HUES48 (cell line): Measurements from ENCODE around the gene DOCK9.
A peak's percentile ranks its signal among the peaks of the same experiment; 100 is the strongest.

Experiments used
- H3K27ac ChIP-seq: one replicate; pipeline ENCODE4 v1.7.0; 2013; ENCODE audit warnings: low read depth, low read length, inconsistent platforms
- H3K27me3 ChIP-seq: 2 replicates; pipeline ENCODE4 v1.6.1; 2013; ENCODE audit warnings: mild to moderate bottlenecking, low read length; ENCODE audit not compliant: control insufficient read depth, insufficient read depth
- H3K36me3 ChIP-seq: 2 replicates; pipeline ENCODE4 v1.6.1; 2013; ENCODE audit warnings: low read length; ENCODE audit not compliant: control insufficient read depth, insufficient read depth
- H3K4me1 ChIP-seq: 2 replicates; pipeline ENCODE4 v1.6.1; 2013; ENCODE audit warnings: mild to moderate bottlenecking, low read length; ENCODE audit not compliant: control insufficient read depth, insufficient read depth
- H3K4me3 ChIP-seq: 2 replicates; pipeline ENCODE4 v1.5.1; 2013; ENCODE audit warnings: mild to moderate bottlenecking, low read depth, low read length
- H3K9ac ChIP-seq: 2 replicates; pipeline ENCODE4 v1.6.1; 2013; ENCODE audit warnings: mild to moderate bottlenecking, low read depth, low read length, moderate library complexity
- H3K9me3 ChIP-seq: 2 replicates; pipeline ENCODE4 v1.6.1; 2013; ENCODE audit warnings: low read length; ENCODE audit not compliant: control insufficient read depth, insufficient read depth

Gene DOCK9

GRCh38 chr13:98985591-98985990 is 7.7 kb upstream of the DOCK9 start:
- Histone ChIP-seq H3K9me3 (no peaks in the 10 kb centered on the region), H3K27me3 (no peaks in the 10 kb centered on the region), H3K36me3 (no peaks in the 10 kb centered on the region), H3K27ac (no peak overlapping the region), H3K4me1 (peaks cover 17% of the 10 kb centered on the region), H3K9ac (no peak overlapping the region), H3K4me3 (no peak overlapping the region)

GRCh38 chr13:98984983-98985382 is 7.1 kb upstream of the DOCK9 start:
- Histone ChIP-seq H3K36me3 (no peaks in the 10 kb centered on the region), H3K9ac (no peak overlapping the region), H3K4me1 (peaks cover 17% of the 10 kb centered on the region), H3K4me3 (no peak overlapping the region), H3K27me3 (no peaks in the 10 kb centered on the region), H3K9me3 (no peaks in the 10 kb centered on the region), H3K27ac (no peak overlapping the region)

GRCh38 chr13:98984118-98984517 is 6.3 kb upstream of the DOCK9 start:
- no peak overlapping the region for H3K4me3 ChIP-seq
- no peak overlapping the region for H3K27ac ChIP-seq
- H3K9me3 ChIP-seq: no peaks in the 10 kb centered on the region
- no peaks in the 10 kb centered on the region for H3K36me3 ChIP-seq
- no peak overlapping the region for H3K9ac ChIP-seq
- no peaks in the 10 kb centered on the region for H3K27me3 ChIP-seq
- H3K4me1 ChIP-seq: peaks cover 17% of the 10 kb centered on the region

GRCh38 chr13:98983182-98983581 is 5.3 kb upstream of the DOCK9 start:
- no peak overlapping the region for H3K4me3 ChIP-seq
- H3K9ac ChIP-seq: no peak overlapping the region
- H3K9me3 ChIP-seq: no peaks in the 10 kb centered on the region
- H3K27ac ChIP-seq: no peak overlapping the region
- H3K36me3 ChIP-seq: no peaks in the 10 kb centered on the region
- H3K27me3 ChIP-seq: no peaks in the 10 kb centered on the region
- peaks cover 23% of the 10 kb centered on the region for H3K4me1 ChIP-seq

GRCh38 chr13:98981369-98982080 is 3.7 kb upstream of the DOCK9 start:
- Histone ChIP-seq H3K36me3 (no peaks in the 10 kb centered on the region), H3K9me3 (no peaks in the 10 kb centered on the region), H3K27ac (no peak overlapping the region), H3K9ac (no peak overlapping the region), H3K27me3 (no peaks in the 10 kb centered on the region), H3K4me3 (no peak overlapping the region), H3K4me1 (peaks cover 38% of the 10 kb centered on the region)

- no peaks in the 10 kb centered on the region for H3K9me3 ChIP-seq
- H3K9ac ChIP-seq: no peak overlapping the region
- H3K27ac ChIP-seq: no peak overlapping the region
- H3K36me3 ChIP-seq: no peaks in the 10 kb centered on the region
- no peak overlapping the region for H3K4me3 ChIP-seq
- peaks cover 37% of the 10 kb centered on the region for H3K4me1 ChIP-seq
- H3K27me3 ChIP-seq: no peaks in the 10 kb centered on the region
Observed at GRCh38 chr13:98979012-98979660, 1.3 kb upstream of the DOCK9 start.

GRCh38 chr13:98978280-98978679 is 416 bp upstream of the DOCK9 start:
- Histone ChIP-seq H3K36me3 (no peaks in the 10 kb centered on the region), H3K4me1 (peaks cover 41% of the 10 kb centered on the region), H3K4me3 (no peak overlapping the region), H3K9me3 (no peaks in the 10 kb centered on the region), H3K27me3 (no peaks in the 10 kb centered on the region), H3K27ac (no peak overlapping the region), H3K9ac (no peak overlapping the region)

GRCh38 chr13:98976941-98977340 is 923 bp downstream of the DOCK9 start:
- H3K27me3 ChIP-seq: no peaks in the 10 kb centered on the region
- no peaks in the 10 kb centered on the region for H3K9me3 ChIP-seq
- no peaks in the 10 kb centered on the region for H3K36me3 ChIP-seq
- H3K4me3 ChIP-seq: no peak overlapping the region
- peaks cover 47% of the 10 kb centered on the region for H3K4me1 ChIP-seq
- H3K9ac ChIP-seq: no peak overlapping the region
- peak overlapping the region; percentile 80 for H3K27ac ChIP-seq

GRCh38 chr13:98976338-98976737 is 1.5 kb downstream of the DOCK9 start:
- Histone ChIP-seq H3K9ac (no peak overlapping the region), H3K27me3 (no peaks in the 10 kb centered on the region), H3K4me1 (peaks cover 47% of the 10 kb centered on the region), H3K4me3 (peak overlapping the region; percentile 11; the same call in 1 of the 2 replicates), H3K9me3 (no peaks in the 10 kb centered on the region), H3K27ac (peak overlapping the region; percentile 80), H3K36me3 (no peaks in the 10 kb centered on the region)

- Histone ChIP-seq H3K36me3 (no peaks in the 10 kb centered on the region), H3K27ac (peak overlapping the region; percentile 80), H3K4me3 (peak overlapping the region; percentile 11; the same call in 1 of the 2 replicates), H3K9me3 (no peaks in the 10 kb centered on the region), H3K4me1 (peaks cover 47% of the 10 kb centered on the region), H3K27me3 (no peaks in the 10 kb centered on the region), H3K9ac (no peak overlapping the region)
Observed at GRCh38 chr13:98975822-98976261, 2.0 kb downstream of the DOCK9 start.

- H3K36me3 ChIP-seq: no peaks in the 10 kb centered on the region
- H3K9me3 ChIP-seq: no peaks in the 10 kb centered on the region
- no peak overlapping the region for H3K4me3 ChIP-seq
- H3K27me3 ChIP-seq: no peaks in the 10 kb centered on the region
- peaks cover 47% of the 10 kb centered on the region for H3K4me1 ChIP-seq
- no peak overlapping the region for H3K27ac ChIP-seq
- H3K9ac ChIP-seq: no peak overlapping the region
Observed at GRCh38 chr13:98974053-98974452, 3.8 kb downstream of the DOCK9 start.
